Measurements from ENCODE around the gene IQCM.

- TF ChIP-seq POLR2AphosphoS5 (IDR thresholded peaks at IDR 0.05; ENCODE audit: low read depth, low read length) (no peak), POLR2A (IDR thresholded peaks at IDR 0.05; ENCODE audit: low read depth, low read length) (no peak), TAF1 (IDR thresholded peaks at IDR 0.05; ENCODE audit: low read depth, low read length) (no peak), PAX5 (IDR thresholded peaks at IDR 0.05; ENCODE audit: insufficient read depth, low read length, severe bottlenecking) (no peak)
Measured at GRCh38 chr4:149735796-149736195, 79.8 kb downstream of the IQCM start.
